Activated T-helper 1 cell treated with anti-CD3 and anti-CD28 coated beads, Interleukin-12 subunit alpha, Interleukin-12 subunit beta, Interleukin-2, Interleukin-4 antibody, amounts not matched to agents 30 ng/mL and 10 ng/mL and 1 ng/mL, durations not matched to agents 14 hours and 24 hours and 36 hours (primary cell): ENCODE data around the gene RBP3. TPM values are rescaled to one million over a fixed set of nuclear protein-coding genes. Genes with fewer than 3 reads are reported as not detected.

Experiments used
- total RNA-seq: library from RNA; stranded (reverse); gene quantifications from 2 replicates; pipeline ENCODE4 v1.2.3, GENCODE V29; 2022

The RBP3 gene
- total RNA-seq, 1 donor from 2014 or later = not detected

Other genes starting within 250 kb of the RBP3 start
- gene GDF10, start 48.2 kb upstream of the RBP3 start, total RNA-seq = 0.27 and 0.34 TPM in 2 replicates
- not detected in 2 replicates for gene GDF2, start 25.9 kb upstream of the RBP3 start, total RNA-seq
- gene ZNF488, start 35.9 kb downstream of the RBP3 start, total RNA-seq = not detected in 2 replicates
- 0.12 TPM in 1 of 2 replicates, not detected in the other for gene ANXA8, start 135.8 kb downstream of the RBP3 start, total RNA-seq
- gene FAM25G, start 143.3 kb downstream of the RBP3 start, total RNA-seq = not detected in 2 replicates
- gene AGAP9, start 175.3 kb downstream of the RBP3 start, total RNA-seq = 9.2 and 9.5 TPM in 2 replicates